Measurements from ENCODE around the gene ARL5C.
"Not testable (repeated sequence)": the region's sequence is repeated elsewhere in the genome, so short reads cannot be mapped to it uniquely, and the experiment has no call there.

ARL5C gene

GRCh38 chr17:39122991-39123390, 43.0 kb downstream of the ARL5C start:
- DNase-seq (ENCODE audit: low read depth) = no peak
- TF ChIP-seq CTCF (IDR thresholded peaks at IDR 0.05; ENCODE audit: insufficient read depth, low read depth, low read length, missing control alignments) = no peak
- no peak overlapping the region for H3K4me3 ChIP-seq (ENCODE audit: low read length)

- H3K4me3 ChIP-seq (ENCODE audit: low read length); DNase-seq (ENCODE audit: low read depth): not testable (repeated sequence)
These were observed 44.0 kb downstream of the ARL5C start for GRCh38 chr17:39121919-39122318.

- DNase-seq (ENCODE audit: low read depth) = no peak
- no peak for TF ChIP-seq CTCF (IDR thresholded peaks at IDR 0.05; ENCODE audit: insufficient read depth, low read depth, low read length, missing control alignments)
- H3K4me3 ChIP-seq (ENCODE audit: low read length) = no peak overlapping the region
These were observed 47.1 kb downstream of the ARL5C start for GRCh38 chr17:39118674-39119419.

GRCh38 chr17:39116224-39116623, 49.7 kb downstream of the ARL5C start:
- no peak for TF ChIP-seq CTCF (IDR thresholded peaks at IDR 0.05; ENCODE audit: insufficient read depth, low read depth, low read length, missing control alignments)
- H3K4me3 ChIP-seq (ENCODE audit: low read length) = no peak overlapping the region
- DNase-seq (ENCODE audit: low read depth) = no peak

GRCh38 chr17:39115135-39115534, 50.8 kb downstream of the ARL5C start:
- no peak for DNase-seq (ENCODE audit: low read depth)
- TF ChIP-seq CTCF (IDR thresholded peaks at IDR 0.05; ENCODE audit: insufficient read depth, low read depth, low read length, missing control alignments) = no peak
- no peak overlapping the region for H3K4me3 ChIP-seq (ENCODE audit: low read length)

- H3K4me3 ChIP-seq (ENCODE audit: low read length) = no peak overlapping the region
- TF ChIP-seq CTCF (IDR thresholded peaks at IDR 0.05; ENCODE audit: insufficient read depth, low read depth, low read length, missing control alignments) = no peak
- no peak for DNase-seq (ENCODE audit: low read depth)
These were observed 51.2 kb downstream of the ARL5C start for GRCh38 chr17:39114723-39115122.

- DNase-seq (ENCODE audit: low read depth) = no peak
- no peak for TF ChIP-seq CTCF (IDR thresholded peaks at IDR 0.05; ENCODE audit: insufficient read depth, low read depth, low read length, missing control alignments)
- no peak overlapping the region for H3K4me3 ChIP-seq (ENCODE audit: low read length)
These were observed 52.1 kb downstream of the ARL5C start for GRCh38 chr17:39113871-39114270.
